Stimulated activated CD4-positive, alpha-beta T cell treated with anti-CD3 and anti-CD28 coated beads, TNF-alpha, amount 100 ng/mL, for 4 hours (primary cell): Measurements from ENCODE around the gene FLACC1.

Experiments
- DNase-seq, 3 experiments: peaks; one replicate each; pipeline ENCODE4 v3.0.0-alpha.2; 2020; ENCODE audit warnings: low read depth in 3 of 3

Gene FLACC1

DNA sequence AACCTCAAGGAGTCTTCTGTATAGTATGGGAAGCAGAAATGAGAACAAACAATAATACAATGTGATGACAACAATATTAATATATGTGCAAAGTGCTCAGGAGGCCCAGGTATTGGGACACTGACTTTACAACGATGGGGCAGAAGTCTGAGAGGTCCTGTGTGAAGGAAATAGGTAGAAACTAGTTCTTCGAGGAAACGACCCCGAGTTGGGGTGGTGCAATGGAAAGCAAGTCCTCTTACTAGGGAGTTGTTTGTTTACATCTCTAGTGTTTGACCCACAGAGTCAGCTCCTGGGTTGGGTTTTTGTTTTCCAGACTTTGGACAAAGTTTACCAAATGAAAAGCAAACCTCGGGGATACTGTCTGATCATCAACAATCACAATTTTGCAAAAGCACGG, 80.6 kb downstream of the FLACC1 start:
- no peak for DNase-seq

DNA sequence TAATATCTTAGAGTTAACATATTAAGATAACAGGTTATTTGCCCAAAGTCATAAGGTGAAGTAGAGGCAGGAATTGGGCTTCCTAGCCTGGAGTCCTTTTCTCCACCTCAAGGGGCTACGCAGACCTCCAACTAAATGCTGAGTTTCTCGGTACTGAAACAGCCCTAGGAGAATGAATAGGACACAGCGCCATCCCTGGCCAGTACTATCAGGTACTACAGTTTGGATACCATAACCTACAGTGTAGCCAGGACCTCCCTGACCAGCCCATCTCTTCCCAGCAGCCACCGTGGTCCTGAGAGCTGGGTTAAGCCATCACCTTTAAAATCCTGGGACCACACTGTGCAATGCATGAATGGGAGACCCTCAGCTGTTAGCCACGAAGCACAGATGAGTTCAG, 81.2 kb downstream of the FLACC1 start:
- no peak for DNase-seq

- no peak for DNase-seq
Measured at GRCh38 chr2:201275069-201275468, 82.1 kb downstream of the FLACC1 start.

- DNase-seq: no peak
Measured at GRCh38 chr2:201273330-201273983, 83.7 kb downstream of the FLACC1 start.

DNA sequence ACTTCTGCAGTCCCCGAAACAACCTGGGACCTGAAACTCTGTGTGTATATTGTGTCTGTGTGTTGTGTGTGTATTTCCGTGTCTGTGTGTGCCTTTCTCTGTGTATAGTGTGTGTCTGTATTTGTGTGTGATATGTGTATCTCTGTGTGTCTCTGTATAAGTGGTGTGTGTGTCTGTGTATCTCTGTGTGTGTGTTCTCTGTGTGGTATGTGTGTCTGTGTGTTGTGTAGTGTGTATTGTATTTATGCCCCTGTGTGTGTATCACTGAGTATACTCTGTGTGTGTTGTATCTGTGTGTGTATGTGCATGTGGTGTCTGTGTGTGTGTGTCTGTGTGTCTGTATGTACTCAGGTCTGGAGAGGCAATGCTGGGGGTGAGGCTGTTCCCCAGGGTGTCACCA, 85.2 kb downstream of the FLACC1 start:
- no peak for DNase-seq

GRCh38 chr2:201270293-201271001, 86.7 kb downstream of the FLACC1 start:
- no peak for DNase-seq

- no peak for DNase-seq
Measured at GRCh38 chr2:201269764-201270163, 87.4 kb downstream of the FLACC1 start.

- DNase-seq: no peak
Measured at GRCh38 chr2:201267278-201268030, 89.7 kb downstream of the FLACC1 start.

GRCh38 chr2:201266629-201267028, 90.5 kb downstream of the FLACC1 start:
- DNase-seq: no peak

DNA sequence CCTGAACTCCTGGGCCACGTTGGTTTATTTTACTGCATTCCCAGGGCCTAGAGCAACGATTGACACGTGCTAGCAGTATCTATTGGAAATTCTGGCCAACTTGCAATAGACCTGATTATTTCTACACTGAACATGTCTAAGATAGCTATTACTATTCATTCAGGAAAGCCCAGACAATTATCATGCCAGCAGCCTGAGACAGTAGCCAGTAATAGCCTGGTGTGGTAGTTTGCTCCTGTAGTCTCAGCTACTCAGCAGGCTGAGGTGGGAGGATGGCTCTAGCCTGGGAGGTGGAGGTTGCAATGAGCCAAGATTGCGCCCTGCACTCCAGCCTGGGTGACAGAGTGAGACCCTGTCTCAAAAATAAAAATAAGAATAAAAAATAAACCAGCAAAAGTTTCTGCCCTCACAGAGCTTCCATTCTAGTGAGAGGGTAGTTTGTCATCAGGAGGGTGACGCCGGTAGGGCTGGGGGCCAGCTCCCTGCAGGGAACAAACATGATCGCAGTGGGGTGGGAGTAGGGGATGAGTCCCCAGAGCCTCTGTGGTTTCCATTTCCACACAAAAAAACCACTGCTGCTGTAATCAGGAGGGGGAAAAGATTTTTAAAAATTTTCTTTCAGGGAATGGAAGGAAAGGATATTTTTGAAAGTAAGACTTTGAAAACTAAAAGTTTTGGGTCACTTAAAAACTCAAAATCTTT, 92.5 kb downstream of the FLACC1 start:
- DNase-seq: no peak

- DNase-seq: no peak
Measured at GRCh38 chr2:201263779-201264178, 93.4 kb downstream of the FLACC1 start.

DNA sequence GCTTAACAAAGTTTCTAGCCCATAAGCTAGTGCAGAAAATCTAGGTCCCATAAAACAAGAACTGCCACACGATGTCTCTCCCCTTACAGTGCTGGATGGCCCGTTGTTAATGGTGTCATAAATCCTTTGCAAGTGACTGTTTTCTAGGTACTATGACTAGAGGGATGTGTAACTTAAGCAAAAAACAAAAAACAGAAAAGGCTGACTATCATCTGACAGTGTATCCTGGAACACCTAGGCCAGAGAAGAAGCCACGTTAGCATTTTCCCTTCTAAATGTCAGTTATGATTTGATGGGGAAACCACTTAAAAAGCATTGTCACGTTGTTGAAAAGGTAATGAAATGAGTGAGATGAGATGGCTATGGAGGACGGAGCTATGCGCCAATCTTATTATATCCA, 94.4 kb downstream of the FLACC1 start:
- DNase-seq: no peak

DNA sequence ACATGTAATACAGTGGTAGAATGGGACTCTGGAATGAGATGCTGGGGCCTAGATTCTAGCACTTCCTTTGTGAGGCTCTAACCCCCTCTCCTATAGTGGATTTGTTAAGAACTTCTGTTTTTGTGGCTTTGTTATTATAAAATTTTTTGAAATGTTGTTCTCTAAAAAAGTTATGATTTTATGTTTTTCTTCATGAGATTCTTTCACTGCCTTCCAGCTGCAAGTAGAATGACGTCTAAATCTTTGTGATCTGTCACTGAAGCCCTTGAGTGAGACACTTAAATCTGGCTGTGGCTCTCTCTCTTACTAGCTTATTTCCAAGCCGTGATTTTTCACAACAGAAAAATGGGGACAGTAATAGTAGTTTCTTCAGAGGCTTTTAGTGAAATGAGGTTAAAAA, 95.2 kb downstream of the FLACC1 start:
- no peak for DNase-seq

- DNase-seq: peak in 1 of 3 experiments; percentile 24
Measured at GRCh38 chr2:201261471-201261870, 95.7 kb downstream of the FLACC1 start.

DNA sequence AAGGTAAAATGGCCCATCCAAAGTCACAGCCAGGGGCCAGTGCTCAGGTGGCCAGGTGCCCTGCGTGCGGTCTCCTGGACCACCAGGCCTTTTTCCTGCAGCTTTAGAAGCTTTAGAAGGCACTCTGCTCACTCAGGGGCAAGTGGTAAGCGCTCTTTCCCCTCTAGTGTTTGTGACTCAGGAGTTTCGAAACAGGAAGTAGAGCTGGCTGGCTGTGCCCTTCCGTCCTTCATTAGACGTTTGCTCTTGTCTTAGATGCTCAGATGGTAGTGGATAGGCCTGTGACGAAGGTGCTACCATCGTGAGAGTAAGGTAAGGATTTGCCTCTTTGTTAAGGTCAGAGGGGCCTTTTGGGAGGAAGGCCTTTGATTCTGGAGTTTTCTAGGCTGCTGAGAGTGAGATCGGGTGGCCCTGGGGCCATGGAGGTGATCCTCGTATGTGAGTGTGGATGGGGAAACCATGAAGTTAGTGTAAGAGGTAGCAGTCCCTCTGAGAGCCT, 96.8 kb downstream of the FLACC1 start, which contains the start of gene CASP8:
Gene CASP8 (plus strand): TSS at position 235 of the 499 bp plus-strand sequence. CDS start 5,951 bp downstream, outside the sequence.
- DNase-seq: peak; percentile 18 to 46 (median 20)

DNA sequence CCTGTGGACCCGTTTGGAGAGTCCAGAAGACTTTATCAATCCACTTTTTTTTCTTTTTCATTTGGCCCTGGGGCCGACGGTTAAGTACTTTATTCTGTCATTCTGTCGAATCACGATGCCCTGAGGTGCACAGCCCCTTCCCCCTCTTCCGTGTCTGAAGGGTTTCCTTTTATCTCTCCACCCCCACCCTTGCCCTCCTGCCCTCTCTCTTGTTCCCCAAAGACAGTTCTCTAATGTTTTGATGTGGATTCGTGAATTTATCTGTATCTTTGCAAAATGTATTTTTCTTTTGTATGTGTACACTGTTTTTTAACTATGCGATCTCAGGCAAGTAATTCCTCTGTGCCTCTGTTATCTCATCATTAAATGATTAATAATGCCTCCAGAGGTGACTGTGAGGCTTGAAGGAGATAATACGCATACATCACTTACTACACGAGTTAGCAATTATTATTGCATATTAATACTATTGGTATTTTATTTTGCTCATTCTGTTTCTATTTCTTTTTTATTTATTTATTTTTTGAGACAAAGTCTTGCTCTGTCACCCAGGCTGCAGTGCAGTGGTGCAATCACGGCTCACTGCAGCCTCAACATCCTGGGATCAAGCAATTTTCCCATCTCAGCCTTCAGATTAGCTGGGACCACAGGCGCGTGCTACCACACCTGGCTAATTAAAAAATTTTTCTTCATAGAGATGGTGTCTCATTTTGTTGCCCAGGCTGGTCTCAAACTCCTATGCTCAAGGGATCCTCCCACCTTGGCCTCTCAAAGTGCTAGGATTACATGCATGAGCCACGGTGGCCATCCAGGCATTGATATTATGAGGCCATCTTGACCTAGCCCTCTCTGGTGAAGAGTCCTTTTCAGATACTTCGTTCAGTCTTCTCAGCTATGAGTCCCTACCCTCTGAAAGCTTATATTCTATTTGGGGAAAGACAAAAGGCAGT, 98.2 kb downstream of the FLACC1 start:
- DNase-seq: no peak

GRCh38 chr2:201257956-201258665, 99.0 kb downstream of the FLACC1 start:
- peak; percentile 52 to 80 (median 62) for DNase-seq

DNA sequence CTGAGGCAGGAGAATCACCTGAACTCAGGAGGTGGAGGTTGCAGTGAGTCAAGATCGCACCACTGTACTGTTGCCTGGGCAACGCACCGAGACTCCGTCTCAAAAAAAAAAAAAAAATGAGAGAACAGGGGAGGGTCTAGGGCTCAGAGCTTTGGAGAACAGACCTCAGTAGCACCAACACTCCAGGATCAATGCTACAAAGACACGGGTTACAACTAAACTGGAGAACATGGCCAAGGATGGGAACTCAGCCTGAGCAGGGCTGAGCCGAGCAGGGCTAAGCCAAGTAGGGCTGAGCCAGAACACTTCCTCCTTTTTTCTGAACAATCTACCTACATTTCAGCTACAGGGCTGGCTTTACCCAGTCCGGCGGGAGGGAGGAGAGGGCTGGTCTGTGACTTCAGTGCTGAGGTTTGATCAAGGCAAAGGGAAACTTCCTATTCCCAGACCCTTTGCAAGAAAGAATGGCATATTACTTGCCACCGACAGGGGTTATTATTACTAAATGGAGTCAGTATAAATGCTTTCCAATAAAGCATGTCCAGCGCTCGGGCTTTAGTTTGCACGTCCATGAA, 99.7 kb downstream of the FLACC1 start:
- no peak for DNase-seq

DNA sequence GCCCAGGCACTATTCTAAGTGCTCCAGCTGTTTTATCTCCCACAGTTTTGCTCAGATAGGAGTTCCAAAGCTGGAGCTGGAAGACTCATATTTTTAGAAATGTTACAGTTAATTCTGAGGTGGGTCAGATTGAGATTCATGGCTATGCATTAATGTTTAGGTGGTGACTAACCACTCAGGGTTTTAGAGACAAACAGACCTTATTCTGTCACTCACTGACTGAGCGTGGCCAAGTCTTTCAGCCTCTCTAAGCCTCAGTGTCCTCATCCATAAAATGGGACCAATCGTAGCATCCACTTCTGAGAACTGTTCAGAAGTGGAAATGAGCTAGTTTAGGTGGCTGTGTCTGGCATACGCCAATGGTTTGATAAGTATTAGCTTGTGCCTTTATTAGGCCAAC, 101.1 kb downstream of the FLACC1 start:
- DNase-seq: no peak
